Activated T-cell treated with anti-CD3 and anti-CD28 coated beads for 4 hours (primary cell): ENCODE data around the gene HTR2A.
"Not testable (repeated sequence)": the region's sequence is repeated elsewhere in the genome, so short reads cannot be mapped to it uniquely, and the experiment has no call there.

Source experiments
- DNase-seq: peaks from one replicate; pipeline ENCODE4 v3.0.0-alpha.2; 2020

The HTR2A gene

GRCh38 chr13:46804921-46805320 is 91.9 kb downstream of the HTR2A start:
- DNase-seq, result not testable (repeated sequence)

GRCh38 chr13:46804391-46804815 is 92.5 kb downstream of the HTR2A start:
- no peak for DNase-seq

- DNase-seq, result no peak
These were observed 93.3 kb downstream of the HTR2A start for GRCh38 chr13:46803586-46803985.

- DNase-seq, result no peak
These were observed 95.0 kb downstream of the HTR2A start for GRCh38 chr13:46801858-46802257.

DNA sequence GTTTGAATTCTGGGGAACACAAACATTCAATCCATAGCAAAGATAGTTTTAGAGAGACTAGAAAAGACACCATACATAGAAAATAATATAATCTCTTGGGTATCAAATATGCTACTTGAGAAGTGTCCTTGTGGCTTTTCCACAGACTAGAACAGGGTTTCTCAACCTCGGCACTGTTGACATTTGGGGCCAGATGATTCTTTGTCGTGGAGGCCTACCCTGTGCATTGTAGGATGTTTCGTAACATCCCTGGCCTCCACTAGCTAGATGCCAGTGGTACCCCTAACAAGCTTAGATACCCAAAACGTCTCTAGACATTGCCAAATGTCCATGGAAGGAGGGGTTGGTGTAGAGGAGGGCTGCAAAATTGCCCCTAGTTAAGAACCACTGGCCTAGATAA is 97.7 kb downstream of the HTR2A start:
- DNase-seq, result no peak

DNA sequence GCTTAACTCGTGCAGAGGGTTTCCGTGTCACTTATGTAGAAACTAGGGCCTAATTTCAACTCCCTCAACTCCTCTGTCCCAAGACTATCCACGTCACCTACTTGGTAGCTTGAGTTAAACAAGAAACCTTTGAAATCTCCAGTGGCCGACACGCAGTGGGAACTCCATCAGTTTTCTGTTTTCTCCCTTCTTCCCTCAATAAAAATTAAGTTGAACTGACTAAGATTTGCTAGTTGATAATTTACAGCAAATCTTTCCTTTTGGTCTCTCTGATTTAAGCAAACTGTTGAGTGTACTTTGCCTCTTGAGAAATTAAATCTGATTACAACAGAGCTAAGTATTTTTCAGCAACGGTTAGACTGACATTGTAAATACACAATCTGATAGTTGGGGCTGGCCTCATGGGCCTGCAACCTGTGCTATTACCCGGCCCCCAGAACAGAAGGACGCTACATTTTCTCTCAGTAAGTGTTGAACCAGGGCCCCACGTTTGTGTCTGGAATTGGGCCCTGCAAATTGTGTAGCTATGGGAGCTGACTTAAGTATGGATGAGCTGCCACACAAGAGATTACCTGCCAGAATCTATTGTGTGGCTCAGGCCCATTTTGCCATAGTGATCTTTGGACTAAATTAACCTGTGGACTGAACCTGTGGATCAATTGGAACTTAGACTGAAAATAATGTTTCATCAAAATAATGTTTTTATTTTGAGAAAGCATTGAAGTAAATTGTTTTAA is 99.2 kb downstream of the HTR2A start:
- DNase-seq, result no peak

DNA sequence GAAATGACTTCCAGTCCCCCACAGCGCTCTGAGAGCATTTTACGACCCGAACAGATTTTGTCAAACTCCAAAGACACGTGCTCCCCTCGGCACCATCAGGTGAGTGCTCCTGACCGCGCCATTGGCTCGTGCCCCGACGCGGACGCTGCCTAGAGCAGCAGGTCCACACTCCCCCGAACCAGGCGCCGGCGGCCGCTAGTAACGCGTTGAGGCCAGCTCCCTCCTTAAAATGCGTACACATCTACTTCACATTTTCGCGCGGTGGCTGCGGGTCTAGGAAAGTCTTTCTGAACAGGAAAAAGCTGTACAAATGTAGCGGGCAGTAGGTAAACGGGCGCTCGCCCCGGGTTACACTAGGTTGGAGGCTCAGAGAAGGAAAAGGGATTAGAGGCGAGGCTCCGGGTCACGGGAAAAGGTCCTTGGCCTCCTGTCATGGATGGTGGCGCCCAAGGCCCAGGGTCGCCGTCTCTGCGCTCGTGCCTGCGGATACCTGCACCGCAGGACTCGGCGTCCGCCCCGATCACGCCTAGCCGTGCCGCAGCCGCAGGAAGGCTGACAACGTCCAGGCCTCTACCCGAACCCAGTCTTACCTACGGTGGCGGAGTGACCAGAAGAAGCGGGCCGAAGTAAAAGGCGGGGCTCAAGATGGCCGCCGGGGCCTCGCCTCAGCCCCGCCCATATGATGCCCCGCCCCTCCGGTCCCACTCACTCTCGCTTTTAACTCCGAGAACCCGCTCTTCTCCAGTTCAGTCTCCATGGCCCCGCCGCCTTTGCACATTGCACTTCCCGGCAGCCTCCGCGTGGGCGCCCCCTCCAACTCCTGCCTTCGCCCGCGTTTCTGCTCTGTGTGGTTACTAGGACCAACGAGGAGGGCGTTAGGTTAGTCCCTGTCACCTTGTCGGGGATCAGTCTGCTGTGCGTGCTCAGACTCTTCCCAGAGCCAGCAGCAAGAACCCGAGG is 100.1 kb downstream of the HTR2A start, which contains the start of gene ESD:
Gene ESD, minus strand, starts transcription at position 647 of the 960 bp plus-strand sequence. CDS start 5,748 bp downstream, outside the sequence.
- peak; percentile 93 for DNase-seq

GRCh38 chr13:46796129-46796514 is 100.7 kb downstream of the HTR2A start:
- DNase-seq, result no peak

DNA sequence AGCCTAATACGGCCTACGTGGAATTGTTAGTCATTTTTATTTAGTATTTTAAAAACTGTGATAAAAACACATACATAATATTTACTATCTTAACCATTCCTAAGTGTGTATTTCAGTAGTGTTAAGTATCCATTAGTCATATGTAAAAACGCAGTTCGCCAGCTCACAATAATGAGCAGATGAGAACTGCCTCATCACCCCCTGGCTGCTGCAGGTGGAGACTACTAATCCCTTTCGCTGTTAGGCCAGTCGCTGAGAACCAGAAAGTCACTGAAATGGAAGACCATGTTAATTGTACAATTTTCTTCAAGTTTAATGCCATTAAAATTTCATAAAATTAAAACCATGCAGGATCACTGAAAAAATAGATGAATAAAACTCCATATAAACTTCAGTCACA is 101.5 kb downstream of the HTR2A start:
- DNase-seq, result no peak

DNA sequence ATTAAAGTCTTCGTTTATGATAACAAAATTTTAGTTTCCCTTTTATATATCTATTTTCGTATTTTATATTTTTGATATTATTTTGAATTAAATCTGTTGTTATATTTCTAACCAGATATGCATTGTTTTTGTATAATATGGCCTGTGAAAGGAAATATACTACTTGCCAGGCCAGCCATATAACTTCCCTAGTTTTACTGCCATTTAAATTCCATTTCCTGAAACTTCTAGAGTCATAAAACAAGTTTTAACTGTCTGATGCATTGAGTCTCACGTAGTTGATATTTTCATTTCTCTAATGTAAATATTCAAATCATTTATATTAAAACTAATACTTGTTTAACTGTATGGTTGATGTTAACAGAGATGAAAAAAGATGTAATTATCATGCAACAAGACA is 113.3 kb downstream of the HTR2A start:
- no peak for DNase-seq

DNA sequence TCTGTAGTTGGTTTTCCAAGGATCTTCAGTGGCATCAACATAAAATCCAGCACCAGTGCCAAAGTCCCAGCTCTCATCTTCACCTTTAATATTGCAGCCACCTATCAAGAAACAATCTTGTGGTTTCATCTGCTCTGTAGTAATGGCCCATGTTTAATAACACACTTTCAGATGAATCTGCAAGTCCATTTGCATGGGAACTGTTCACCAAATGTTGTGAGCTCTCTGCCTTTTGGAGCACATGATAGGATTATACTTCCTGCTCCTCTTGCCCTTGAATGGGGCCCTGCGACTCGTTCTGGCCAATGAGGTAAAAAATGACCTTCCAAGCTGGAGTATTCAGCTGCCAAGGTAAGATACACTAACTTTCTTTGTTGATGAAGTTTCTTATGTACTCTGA is 114.2 kb downstream of the HTR2A start:
- no peak for DNase-seq

GRCh38 chr13:46782066-46782465 is 114.8 kb downstream of the HTR2A start:
- DNase-seq, result no peak
